GM19467 (cell line): ENCODE data around the gene ZNF133.

Experiments used
- ATAC-seq: cut with Tn5 transposase; IDR thresholded peaks from one replicate; pipeline ENCODE4 v1.9.1; 2021; ENCODE audit warnings: mild to moderate bottlenecking, moderate library complexity; ENCODE audit not compliant: unreplicated experiment

ZNF133 gene

DNA sequence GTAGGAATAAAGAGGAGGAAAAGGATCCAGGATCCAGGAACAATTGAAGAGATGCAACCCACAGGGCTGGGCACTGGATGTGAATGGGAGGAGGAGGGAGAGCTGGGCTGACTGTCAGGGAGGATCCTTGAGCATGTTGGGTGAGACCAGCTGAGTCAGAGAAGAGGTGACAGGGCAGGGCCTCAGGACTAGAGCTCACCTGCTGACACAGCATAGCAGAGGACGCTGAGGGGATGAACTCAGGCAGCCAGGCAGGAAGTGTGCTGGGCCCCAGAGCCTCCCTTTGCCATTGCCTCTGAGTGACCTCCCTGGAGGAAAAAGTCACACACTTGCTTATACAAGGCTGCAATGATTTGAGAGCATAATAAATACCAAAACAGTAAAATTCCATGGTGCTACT is 72.3 kb downstream of the ZNF133 start:
- ATAC-seq: no peak

DNA sequence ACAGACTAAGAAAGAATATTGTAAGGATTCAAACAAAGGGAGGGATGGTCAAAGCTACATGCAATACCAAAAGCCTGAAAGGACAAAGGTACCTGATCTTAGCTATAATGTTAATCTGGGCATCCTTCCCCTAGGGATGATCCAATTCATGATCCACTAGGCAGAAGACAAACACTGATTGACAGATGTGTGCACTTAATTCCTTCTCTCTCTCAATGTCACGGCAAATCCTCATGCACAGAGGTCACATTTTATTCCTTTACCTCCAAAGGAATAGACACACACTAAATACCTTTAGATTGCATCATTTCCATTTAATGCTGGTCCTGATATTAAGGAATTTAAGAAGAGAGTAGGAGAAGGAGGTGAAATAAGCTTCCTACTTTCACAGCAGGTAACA is 73.4 kb downstream of the ZNF133 start:
- no peak for ATAC-seq

DNA sequence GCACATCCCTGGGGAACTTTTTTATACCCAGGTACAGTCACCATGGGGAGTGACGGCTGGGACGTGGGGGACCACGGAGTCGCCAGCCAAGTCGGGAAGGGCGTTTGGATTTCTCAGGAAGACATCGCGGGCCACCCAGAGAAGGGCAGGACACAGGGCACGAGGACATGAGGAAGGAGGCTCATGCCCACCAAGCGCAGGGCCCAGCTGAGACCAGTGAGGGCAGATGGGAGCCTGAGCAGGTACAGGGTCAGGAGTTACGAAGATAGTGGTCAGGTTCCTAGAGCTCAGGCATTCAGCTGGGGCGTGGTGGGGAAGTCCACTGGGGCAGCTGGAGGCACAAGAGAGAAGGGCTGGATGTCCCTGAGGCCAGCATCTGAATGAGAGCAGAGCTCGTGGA is 74.6 kb downstream of the ZNF133 start:
- ATAC-seq: no peak

DNA sequence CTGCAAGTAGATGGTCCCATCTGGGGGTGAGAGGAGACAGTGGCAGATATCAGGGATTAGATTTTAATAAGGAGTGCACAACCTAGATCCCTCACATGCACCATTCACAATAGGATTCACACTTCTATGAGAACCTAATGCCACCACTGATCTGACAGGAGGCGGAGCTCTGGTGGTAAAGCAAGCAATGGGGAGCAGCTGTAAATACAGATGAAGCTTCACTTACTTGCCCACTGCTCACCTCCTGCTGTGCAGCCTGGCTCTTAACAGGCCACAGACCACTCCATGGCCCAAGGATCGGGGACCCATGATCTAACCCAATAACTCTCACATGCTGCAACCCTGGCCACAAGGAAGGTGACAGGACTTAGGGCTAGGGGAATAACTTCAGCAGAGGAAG is 75.4 kb downstream of the ZNF133 start:
- no peak for ATAC-seq

DNA sequence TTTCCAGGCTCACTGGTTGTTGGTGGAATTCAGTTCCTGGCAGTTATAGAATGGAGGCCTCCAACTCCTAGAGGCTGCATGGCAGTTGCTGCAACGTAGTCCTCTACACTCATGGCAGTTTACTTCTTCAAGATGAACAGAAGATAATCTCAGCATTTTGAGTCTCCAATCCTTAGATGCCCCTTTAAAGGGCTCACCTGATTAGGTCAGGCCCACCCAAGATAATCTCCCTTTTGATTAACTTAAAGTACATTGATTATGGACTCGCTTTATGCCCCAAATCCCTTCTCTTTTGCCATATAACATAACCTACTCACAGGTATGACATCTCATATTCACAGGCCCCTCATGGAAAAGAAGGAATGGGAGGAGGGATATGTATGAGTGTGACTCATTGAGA is 76.4 kb downstream of the ZNF133 start:
- ATAC-seq: no peak
